Testis (tissue), 5 donors: ENCODE results near the gene SEZ6L2. TPM values are rescaled to one million over a fixed set of nuclear protein-coding genes. Genes with fewer than 3 reads are reported as not detected.
"Not testable (repeated sequence)": the region's sequence is repeated elsewhere in the genome, so short reads cannot be mapped to it uniquely, and the experiment has no call there.

Source experiments
- DNase-seq: peaks from one replicate; pipeline ENCODE4 v3.0.0-alpha.2; 2019
- H3K27ac ChIP-seq, 2 donors: fragments of 200-600 bp; sonication (generic); one replicate each; pipeline ENCODE4 v1.5.1; 2019
- H3K27me3 ChIP-seq: fragments of 200-600 bp; sonication (generic); one replicate; pipeline ENCODE4 v1.5.1; 2019
- H3K36me3 ChIP-seq: fragments of 200-600 bp; sonication (generic); one replicate; pipeline ENCODE4 v1.5.1; 2017; ENCODE audit warnings: low read depth; ENCODE audit errors: missing control alignments
- H3K4me1 ChIP-seq: fragments of 200-600 bp; sonication (generic); one replicate; pipeline ENCODE4 v1.5.1; 2019
- H3K4me3 ChIP-seq, 2 donors: fragments of 200-600 bp; sonication (generic); one replicate each; pipeline ENCODE4 v1.5.1; 2017 to 2019
- H3K9me3 ChIP-seq: fragments of 200-600 bp; sonication (generic); one replicate; pipeline ENCODE4 v1.5.1; 2017
- CTCF ChIP-seq, 3 experiments: fragments of 450-650 bp in 2 of 3; fragments of 200-600 bp in 1 of 3; sonication (generic) in 1 of 3; IDR thresholded peaks; one replicate each; pipeline ENCODE4 v1.5.1; 2016 to 2019; ENCODE audit warnings: antibody characterized with exemption in 3 of 3, mild to moderate bottlenecking in 2 of 3, moderate library complexity in 1 of 3
- POLR2A ChIP-seq: fragments of 450-650 bp; IDR thresholded peaks from one replicate; pipeline ENCODE4 v1.6.1; 2017; ENCODE audit warnings: antibody characterized with exemption, mild to moderate bottlenecking, moderate library complexity
- WGBS, 2 donors: methylation state at CpG; one replicate each; pipeline ENCODE4 v1.1.5; 2018; 5-methylcytosine and 5-hydroxymethylcytosine counted together
- intact Hi-C: fragments of 100-400 bp; cut with DNase I; formaldehyde crosslinking; loops from one replicate; pipeline ENCODE4 v1.15.1; 2023; ENCODE audit warnings: low total_unique reads
- long read RNA-seq, 2 donors: transcript quantifications; one replicate each; lab custom pipeline, GENCODE V29; 2026
- polyA plus RNA-seq: library from polyadenylated mRNA; stranded (reverse); fragments of 350-450 nt; fragmentation: Illumina TruSeq; extraction: RNeasy Lipid Tissue Mini Kit (QIAGEN cat#74804); gene quantifications from one replicate; pipeline ENCODE4 v1.2.3, GENCODE V29; 2014; ENCODE audit warnings: low read depth, low replicate concordance; ENCODE audit not compliant: insufficient read depth
- total RNA-seq, 2 donors: library from RNA; depleted of rRNA; stranded (reverse); fragments of >200 nt; gene quantifications; one replicate each; pipeline ENCODE4 v1.2.3, GENCODE V29; 2016

Gene SEZ6L2
- total RNA-seq (10 to 100 TPM; 43.7 to 57.5 TPM), polyA plus RNA-seq (40.9 TPM)
- long read RNA-seq, donor 1, partial matches to known transcripts: 6 of 12 reads
- long read RNA-seq, donor 1, other reads (novel, unspliced or antisense): 0 of 12 reads
- long read RNA-seq, donor 2, partial matches to known transcripts: 0 of 2 reads
- long read RNA-seq, donor 2, other reads (novel, unspliced or antisense): 0 of 2 reads

GRCh38 chr16:29899516-29900101 is at the start of gene SEZ6L2:
Gene SEZ6L2 (minus strand): TSS chr16:29899550. CDS start chr16:29899019, 531 bp downstream.
- intact Hi-C loops: no loop called here
- 1% methylated on average over 24 to 29 of the region's 29 CpGs for WGBS, 2 donors
- Histone ChIP-seq H3K27me3 (no peaks in the 10 kb centered on the region), H3K4me1 (no peaks in the 10 kb centered on the region), H3K36me3 (no peaks in the 10 kb centered on the region), H3K9me3 (no peaks in the 10 kb centered on the region), H3K27ac (peak within 1 kb of the TSS in 1 of 2 donors; percentile 17), H3K4me3 (peak within 1 kb of the TSS; percentile 49 to 67)
- DNase-seq: peak; percentile 81
- TF ChIP-seq CTCF (IDR thresholded peaks at IDR 0.05): no peak
- no peak for TF ChIP-seq POLR2A

- H3K27ac ChIP-seq: no peak overlapping the region
- TF ChIP-seq CTCF (IDR thresholded peaks at IDR 0.05): no peak
- no peak for TF ChIP-seq POLR2A
- peaks cover 13% of the 10 kb centered on the region for H3K4me1 ChIP-seq
- intact Hi-C loops: no loop called here
- no peak overlapping the region for H3K4me3 ChIP-seq
- H3K27me3 ChIP-seq: no peaks in the 10 kb centered on the region
- no peaks in the 10 kb centered on the region for H3K36me3 ChIP-seq
- WGBS, 2 donors: 88 to 90% methylated on average over 2 of the region's 2 CpGs
- DNase-seq: no peak
- H3K9me3 ChIP-seq: no peaks in the 10 kb centered on the region
These were observed 48.5 kb upstream of the SEZ6L2 start for GRCh38 chr16:29947897-29948296.

- TF ChIP-seq CTCF (IDR thresholded peaks at IDR 0.05) (no peak), POLR2A (no peak)
- H3K27me3 ChIP-seq: no peaks in the 10 kb centered on the region
These were observed 44.8 kb upstream of the SEZ6L2 start for GRCh38 chr16:29943846-29944799.

GRCh38 chr16:29940656-29941055 is 41.3 kb upstream of the SEZ6L2 start:
- no peak for DNase-seq
- H3K9me3 ChIP-seq: no peaks in the 10 kb centered on the region
- WGBS, 2 donors: 14 to 38% methylated on average over 4 of the region's 4 CpGs
- no peaks in the 10 kb centered on the region for H3K36me3 ChIP-seq
- H3K4me1 ChIP-seq: peaks cover 19% of the 10 kb centered on the region
- no peak overlapping the region for H3K4me3 ChIP-seq
- H3K27ac ChIP-seq: peak overlapping the region; percentile 44 to 54
- H3K27me3 ChIP-seq: no peaks in the 10 kb centered on the region
- no peak for TF ChIP-seq CTCF (IDR thresholded peaks at IDR 0.05)
- TF ChIP-seq POLR2A: no peak
- intact Hi-C loops: no loop called here

More at GRCh38 chr16:29943846-29944799, 44.8 kb upstream of the SEZ6L2 start:
- H3K27ac ChIP-seq: peak overlapping the region; percentile 36 to 39
- H3K9me3 ChIP-seq: no peaks in the 10 kb centered on the region
- peak; percentile 52 for DNase-seq
- H3K36me3 ChIP-seq: no peaks in the 10 kb centered on the region
- intact Hi-C loops: no loop called here
- 50 to 68% methylated on average over 11 of the region's 11 CpGs for WGBS, 2 donors
- H3K4me1 ChIP-seq: peaks cover 19% of the 10 kb centered on the region
- H3K4me3 ChIP-seq: no peak overlapping the region

DNA sequence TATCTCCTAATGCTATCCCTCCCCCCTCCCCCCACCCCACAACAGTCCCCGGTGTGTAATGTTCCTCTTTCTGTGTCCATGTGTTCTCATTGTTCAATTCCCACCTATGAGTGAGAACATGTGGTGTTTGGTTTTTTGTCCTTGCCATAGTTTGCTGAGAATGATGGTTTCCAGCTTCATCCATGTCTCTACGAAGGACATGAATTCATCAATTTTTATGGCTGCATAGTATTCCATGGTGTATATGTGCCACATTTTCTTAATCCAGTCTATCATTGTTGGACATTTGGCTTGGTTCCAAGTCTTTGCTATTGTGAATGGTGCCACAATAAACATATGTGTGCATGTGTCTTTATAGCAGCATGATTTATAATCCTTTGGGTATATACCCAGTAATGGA is 32.4 kb upstream of the SEZ6L2 start:
- DNase-seq, intact Hi-C loops: not testable (repeated sequence)
- 90 to 95% methylated on average over 2 of the region's 2 CpGs for WGBS, 2 donors

More for the DNA sequence above, 32.4 kb upstream of the SEZ6L2 start:
- H3K27ac ChIP-seq, H3K4me3 ChIP-seq, H3K27me3 ChIP-seq, H3K36me3 ChIP-seq, H3K4me1 ChIP-seq, H3K9me3 ChIP-seq: not testable (repeated sequence)
